22Rv1 (cell line): Measurements from ENCODE around the gene SH3BP5.

Experiments
- CTCF ChIP-seq: fragments of 450-650 bp; IDR thresholded peaks from 2 replicates; pipeline ENCODE4 v1.5.1; 2017; ENCODE audit warnings: mild to moderate bottlenecking
- ZFX ChIP-seq: fragments of 450-650 bp; IDR thresholded peaks from 2 replicates; pipeline ENCODE4 v1.6.1; 2017; ENCODE audit warnings: antibody characterized with exemption, borderline replicate concordance

GRCh38 chr3:15313461-15313860, 18.9 kb downstream of the SH3BP5 start:
- TF ChIP-seq CTCF (no peak), ZFX (no peak)
